ENCODE data around the gene OR52M1.
"Not testable (repeated sequence)": the region's sequence is repeated elsewhere in the genome, so short reads cannot be mapped to it uniquely, and the experiment has no call there.

OR52M1 gene

DNA sequence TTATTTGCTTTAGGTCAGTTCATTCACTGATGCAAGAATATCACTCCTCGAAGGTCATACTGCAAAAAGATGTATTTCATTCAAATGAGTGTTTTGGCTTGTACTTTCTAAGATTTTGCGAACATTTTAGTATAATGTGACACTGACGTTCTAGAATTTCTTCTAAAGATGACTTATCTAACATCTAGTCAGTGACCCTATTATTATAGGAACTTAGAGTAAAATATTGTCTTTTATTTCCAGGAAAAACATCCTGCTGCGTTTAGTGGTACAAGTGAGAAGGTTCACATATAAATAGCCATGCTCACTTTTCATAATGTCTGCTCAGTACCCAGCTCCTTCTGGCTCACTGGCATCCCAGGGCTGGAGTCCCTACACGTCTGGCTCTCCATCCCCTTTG is at the start of gene OR52M1:
Gene OR52M1, plus strand, starts transcription at position 301 of the 400 bp plus-strand sequence. Its CDS starts 0 bp downstream, at position 301.
- no peak for DNase-seq

DNA sequence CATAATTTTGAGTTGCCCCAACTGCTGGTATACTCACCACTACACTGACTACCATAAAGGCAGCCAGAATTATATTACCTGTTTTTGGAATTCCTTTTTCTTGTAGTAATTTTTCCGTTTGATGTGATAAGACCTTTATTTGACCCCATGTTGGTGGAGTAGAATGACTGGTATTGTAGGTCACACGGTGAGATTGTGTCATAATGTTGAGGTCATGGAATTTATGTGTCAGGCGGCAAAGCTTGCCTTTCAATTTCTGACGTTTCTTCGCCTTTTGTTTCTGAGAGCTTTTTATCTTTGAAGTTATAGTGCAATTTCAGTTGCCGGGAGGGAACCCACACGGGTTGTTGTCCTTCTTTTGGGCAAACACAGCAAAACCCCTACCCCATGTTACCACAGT is 49.5 kb upstream of the OR52M1 start:
- no peak for DNase-seq

DNA sequence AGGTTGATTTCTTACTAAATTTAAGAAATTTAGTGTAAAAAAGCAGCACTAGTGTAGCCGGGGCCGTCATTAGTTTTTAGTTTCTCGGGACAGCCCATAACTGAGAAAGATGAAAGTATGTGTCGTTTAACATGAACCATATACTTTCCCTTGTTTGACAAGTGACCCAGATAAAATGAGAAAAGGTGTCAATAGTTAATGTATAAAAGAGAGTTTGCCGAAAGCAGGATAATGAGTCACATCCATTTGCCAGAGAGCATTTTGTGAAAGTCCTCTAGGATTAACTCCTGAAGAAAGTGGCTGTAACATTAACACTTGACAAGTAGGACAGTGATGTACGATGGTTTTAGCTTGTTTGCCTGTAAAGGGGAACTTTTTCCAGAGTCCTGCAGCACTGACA is 49.0 kb upstream of the OR52M1 start:
- DNase-seq = no peak

DNA sequence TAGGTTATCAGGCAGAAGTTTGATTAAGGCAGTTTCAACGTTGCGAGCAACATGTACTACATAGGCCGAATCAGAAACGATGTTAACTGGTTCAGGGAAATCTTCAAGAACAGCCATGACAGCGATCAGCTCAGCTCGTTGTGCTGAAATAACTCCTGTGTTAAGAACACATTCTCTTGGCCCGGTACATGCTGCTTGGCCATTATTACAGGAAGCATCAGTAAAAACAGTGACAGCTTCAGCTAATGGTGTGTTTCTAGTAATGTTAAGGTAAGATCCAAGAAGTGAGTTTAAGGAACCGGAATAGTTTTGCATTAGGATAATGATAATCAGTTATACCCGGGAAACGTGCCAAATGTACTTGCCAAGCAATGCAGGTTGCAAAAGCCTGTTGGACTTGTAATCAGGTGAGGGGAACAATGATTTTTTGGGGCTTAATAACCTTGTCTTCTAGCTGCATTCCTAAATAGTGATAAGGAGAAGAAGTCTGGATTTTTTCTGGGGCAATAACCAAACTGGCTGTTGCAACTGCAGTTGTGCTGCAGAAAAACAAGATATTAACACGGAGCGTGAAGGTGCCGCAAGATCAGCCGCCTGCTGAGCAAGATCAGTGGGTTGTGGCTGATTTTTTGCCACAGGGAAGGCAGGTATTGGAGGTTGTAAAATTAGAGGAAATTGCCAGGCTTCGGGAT is 48.3 kb upstream of the OR52M1 start:
- no peak for DNase-seq

GRCh38 chr11:4508886-4509285 is 36.1 kb upstream of the OR52M1 start:
- no peak for DNase-seq

DNA sequence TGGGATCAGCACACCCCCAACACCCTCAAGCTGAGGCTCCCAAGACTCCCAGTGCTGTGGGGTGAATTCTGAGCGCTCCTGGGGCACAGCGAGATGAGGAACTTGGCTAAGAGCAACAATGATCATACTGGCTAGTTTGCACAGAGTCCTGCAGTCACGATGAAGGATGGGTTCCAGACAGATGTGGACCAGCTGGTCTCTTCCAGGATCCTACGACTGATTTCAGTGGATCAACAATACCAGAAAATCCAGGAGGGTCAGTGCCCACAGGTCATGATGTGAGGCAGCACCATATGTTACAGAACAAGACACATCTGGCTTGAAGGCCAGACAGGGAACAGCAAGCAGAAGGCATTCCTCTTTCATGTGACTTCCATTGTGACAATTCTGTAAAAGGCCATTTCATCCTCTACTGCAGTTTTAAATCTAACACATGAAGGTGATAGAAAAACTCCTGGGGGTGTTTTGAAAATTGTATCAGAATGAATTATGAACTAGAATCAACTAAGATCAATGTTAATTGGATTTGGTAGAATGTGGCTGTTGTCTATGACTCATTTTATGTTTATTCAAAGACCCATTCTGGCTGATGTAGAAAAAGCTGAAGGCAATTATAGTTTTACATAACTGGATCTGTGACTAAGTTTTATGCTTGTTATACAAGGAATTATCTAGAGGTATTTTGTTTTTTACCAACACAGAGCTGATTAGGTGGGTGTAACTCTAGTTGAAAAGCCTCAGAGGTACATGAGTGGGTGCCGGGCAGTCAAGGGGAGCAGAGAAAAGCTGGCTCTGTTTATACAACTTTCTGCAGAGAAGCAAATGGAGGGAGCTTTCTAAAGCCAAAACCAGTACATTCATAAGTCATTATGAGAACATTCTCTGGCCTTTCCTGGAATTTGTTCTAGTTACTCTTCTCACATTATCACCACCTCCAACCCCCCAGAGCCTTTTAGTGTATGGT is 33.4 kb upstream of the OR52M1 start:
- DNase-seq = no peak

DNA sequence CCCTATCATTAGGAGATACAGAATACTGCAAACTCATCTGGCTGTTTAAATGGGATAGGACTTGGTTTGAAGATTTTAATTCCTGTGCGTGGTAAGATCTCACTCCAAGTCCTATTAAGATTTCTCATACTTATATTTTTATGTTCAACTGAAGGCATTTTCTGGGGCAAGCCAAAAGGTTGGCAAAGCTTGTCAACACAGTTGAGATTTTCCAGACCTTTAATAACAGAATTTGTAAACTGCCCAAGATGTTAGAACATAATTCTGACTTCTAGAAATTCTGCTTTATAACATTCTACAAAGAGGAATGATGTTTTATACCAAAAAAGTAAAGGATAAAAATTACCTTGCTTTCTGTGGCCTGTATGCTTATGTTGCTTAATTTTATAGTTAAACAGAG is 30.8 kb upstream of the OR52M1 start:
- DNase-seq = no peak

GRCh38 chr11:4522339-4522738 is 22.7 kb upstream of the OR52M1 start:
- no peak for DNase-seq

DNA sequence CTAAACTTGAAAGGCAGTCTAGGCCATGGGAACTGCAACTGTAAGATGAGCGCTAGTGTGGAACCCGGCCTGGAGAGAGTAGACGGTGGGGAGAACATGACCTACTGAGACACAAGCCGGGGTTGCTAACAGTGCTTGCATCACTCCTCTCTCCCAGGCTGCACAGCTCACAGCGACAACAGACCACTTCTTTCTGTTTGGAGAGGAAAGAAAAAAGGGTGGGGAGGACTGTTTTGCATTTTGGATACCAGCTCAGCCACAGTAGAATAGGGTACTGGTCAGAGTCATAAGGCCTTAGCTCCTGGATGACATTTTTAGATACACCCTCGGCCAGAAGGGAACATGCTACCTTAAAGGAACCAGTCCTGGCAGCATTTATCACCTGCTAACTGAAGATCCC is 22.2 kb upstream of the OR52M1 start:
- DNase-seq = no peak

GRCh38 chr11:4523666-4524065 is 21.3 kb upstream of the OR52M1 start:
- DNase-seq = no peak

DNA sequence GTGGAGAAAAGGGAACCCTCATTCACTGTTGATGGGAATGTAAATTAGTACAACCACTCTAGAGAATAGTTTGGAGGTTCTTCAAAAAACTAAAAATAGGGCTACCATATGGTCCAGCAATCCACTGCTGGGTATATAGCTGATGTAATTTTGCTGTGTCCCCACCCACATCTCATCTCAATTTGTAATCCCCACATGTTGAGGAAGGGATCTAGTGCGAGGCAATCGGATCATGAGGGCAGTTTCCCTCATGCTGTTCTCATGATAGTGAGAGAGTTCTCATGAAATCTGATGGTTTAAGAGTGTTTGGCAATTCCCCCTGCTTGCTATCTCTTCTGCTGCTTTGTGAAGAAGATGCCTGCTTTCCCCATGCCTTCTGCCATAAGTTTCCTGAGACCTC is 17.1 kb upstream of the OR52M1 start:
- DNase-seq = no peak

DNA sequence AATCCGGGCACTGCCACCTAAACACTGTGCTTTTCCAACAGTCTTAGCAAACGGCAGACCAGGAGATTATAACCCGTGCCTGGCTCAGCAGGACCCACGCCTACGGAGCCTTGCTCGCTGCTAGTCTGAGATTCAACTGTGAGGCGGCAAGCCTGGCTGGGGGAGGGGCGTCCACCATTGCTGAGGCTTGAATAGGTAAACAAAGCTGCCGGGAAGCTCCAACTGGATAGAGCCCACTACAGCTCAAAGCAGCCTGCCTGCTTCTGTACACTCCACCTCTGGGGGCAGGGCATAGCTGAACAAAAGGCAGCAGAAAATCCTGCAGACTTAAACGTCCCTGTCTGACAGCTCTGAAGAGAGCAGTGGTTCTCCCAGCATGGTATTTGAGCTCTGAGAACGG is 13.3 kb upstream of the OR52M1 start:
- not testable (repeated sequence) for DNase-seq

GRCh38 chr11:4539603-4540219 is 5.3 kb upstream of the OR52M1 start:
- peak; percentile 36 for DNase-seq

DNA sequence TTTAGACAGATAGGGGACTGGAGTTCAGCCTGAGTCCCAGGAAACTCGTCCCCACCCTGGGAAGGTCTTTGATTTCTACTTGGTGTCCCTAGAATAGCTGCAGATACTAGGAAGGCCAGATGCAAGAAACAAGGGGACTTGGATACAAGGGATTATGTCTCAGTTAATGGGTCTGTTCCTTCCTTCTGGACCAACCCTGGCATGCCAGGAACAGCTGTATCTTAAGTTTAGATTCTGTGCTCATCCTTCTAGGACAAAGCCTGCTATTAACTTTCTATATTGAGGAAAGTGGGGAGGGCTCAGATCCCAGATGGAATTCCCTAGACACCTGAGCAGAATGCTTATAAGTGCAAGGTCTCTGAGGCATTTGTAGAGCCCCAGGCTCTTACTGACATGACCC is 3.9 kb upstream of the OR52M1 start:
- DNase-seq = no peak

- no peak for DNase-seq
Measured at GRCh38 chr11:4543561-4543960, 1.4 kb upstream of the OR52M1 start.

DNA sequence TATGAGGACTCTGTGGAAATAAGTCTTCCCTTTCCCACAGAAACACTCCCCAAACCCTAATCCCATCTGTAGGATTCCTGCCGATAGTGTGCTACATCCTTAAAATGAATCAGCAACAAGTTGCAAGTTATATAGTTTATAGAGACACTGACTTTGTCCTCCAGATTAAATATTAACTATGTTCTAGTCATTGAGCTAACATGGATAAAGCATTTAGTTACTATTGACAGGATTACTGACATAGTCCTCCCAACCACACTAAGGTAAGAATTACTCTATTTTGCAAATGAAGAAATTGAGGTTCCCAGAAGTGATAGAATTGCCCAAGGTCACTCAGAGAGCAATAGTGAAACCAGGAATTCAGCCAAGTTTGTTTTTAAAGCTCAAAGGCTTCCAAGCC is 1.9 kb downstream of the OR52M1 start:
- no peak for DNase-seq

DNA sequence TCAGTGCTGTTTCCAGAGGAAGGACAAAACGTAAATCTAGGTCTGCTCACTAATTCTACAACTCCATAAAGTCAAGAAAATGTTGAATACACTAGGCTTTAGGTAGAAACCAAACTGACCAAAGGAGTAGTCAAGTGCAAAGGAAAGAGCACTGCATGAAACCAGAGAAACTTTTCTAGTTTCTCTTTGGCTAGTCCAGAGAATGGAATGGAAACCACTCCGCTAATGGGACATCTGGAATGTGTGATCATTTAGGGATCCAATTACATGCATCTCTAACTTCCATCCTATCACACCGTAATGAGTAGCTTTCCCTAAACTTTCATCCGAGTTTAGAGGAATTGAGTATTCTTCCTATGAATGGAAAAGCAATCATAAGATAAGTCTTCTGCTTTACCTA is 2.4 kb downstream of the OR52M1 start:
- DNase-seq = no peak

GRCh38 chr11:4551346-4551979 is 6.5 kb downstream of the OR52M1 start:
- peak; percentile 4 for DNase-seq

DNA sequence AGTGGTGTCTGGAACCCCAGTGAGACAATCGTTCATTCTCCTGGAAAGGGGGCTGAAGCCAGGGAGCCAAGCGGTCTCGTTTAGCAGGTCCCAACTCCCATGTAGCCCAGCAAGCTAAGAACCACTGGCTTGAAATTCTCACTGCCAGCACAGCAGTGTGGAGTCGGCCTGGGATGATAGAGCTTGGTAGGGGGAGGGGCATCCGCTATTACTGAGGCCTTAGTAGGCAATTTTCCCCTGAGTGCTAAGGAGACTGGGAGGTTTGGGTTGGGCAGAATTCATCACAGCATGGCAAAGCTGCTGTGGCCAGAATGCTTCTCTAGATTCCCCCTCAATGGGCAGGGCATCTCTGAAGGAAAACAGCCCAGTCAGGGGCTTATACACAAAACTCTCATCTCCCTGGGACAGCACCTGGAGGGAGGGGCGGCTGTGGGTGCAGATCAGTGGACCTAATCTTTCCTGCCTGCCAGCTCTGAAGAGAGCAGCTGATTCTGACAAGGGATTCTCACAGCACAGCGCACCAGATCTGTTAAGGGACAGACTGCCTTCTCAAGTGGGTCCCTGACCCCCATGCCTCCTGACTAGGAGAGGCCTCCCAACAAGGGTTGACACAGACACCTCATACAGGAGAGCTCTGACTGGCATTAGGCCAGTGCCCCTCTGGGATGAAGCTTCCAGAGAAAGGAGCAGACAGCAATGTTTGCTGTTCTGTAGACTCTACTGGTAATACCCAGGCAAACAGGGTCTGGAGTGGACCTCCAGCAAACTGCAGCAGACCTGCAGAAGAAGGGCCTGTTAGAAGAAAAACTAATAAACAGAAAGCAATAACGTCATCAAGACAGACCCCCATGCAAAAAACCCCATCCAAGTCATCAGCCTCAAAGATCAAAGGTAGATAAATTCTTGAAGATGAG is 14.8 kb downstream of the OR52M1 start:
- DNase-seq = no peak

DNA sequence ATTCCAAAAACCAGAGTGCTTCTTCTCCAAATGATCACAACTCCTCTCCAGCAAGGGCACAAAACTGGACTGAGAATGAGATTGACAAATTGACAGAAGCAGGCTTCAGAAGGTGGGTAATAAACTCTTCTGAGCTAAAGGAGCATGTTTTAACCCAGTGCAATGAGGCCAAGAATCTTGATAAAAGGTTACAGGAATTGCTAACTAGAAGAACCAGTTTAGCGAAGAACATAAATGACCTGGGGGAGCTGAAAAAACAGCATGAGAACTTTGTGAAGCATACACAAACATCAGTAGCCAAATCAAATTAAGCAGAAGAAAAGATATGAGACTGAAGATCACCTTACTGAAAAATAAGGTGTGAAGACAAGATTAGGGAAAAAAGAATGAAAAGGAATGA is 15.5 kb downstream of the OR52M1 start:
- no peak for DNase-seq

DNA sequence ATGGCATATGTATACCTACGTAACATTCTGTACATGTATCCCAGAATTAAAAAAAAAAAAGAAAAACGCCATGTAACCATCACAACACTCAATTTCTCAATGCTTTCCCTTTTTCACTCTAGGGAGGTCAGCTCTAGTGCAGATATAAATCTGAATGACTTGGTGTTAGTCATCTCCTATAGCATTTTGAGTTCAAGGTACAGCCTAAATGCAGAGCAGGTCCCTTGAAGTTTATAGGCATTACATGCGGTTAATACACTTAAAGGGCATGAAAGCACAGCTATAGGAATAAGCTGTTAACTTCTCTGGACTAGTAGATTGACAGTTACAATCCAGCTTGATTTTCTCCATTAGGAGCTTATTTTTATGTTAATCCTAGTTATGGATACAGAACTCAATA is 20.4 kb downstream of the OR52M1 start:
- no peak for DNase-seq

DNA sequence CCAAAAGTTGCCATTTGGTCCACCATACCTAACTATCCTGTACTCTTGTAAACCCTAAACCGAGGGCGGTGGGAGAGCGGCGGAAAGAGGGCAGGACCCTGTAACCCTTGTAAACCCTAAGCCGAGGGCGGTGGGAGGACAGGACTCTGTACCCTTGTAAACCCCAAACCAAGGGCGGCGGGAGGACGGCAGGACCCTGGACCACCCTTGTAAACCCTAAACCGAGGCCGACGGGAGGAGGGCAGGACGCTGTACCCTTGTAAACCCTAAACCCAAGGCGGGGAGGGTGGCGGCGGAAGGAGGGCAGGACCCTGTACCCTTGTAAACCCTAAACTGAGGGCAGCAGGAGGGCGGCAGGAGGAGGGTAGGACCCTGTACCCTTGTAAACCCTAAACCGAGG is 24.1 kb downstream of the OR52M1 start:
- no peak for DNase-seq
